HG03460 (cell line): ENCODE measurements around the gene AKT3.
"Not testable (repeated sequence)": the region's sequence is repeated elsewhere in the genome, so short reads cannot be mapped to it uniquely, and the experiment has no call there.

Experiments
- ATAC-seq: cut with Tn5 transposase; IDR thresholded peaks from one replicate; pipeline ENCODE4 v1.9.1; 2021; ENCODE audit not compliant: unreplicated experiment

Gene AKT3

GRCh38 chr1:243842978-243843511, 7.0 kb downstream of the AKT3 start:
- ATAC-seq: no peak

GRCh38 chr1:243842161-243842560, 7.9 kb downstream of the AKT3 start:
- no peak for ATAC-seq

GRCh38 chr1:243841507-243841906, 8.5 kb downstream of the AKT3 start:
- no peak for ATAC-seq

GRCh38 chr1:243837907-243838535, 12.0 kb downstream of the AKT3 start:
- ATAC-seq: peak; percentile 71

- no peak for ATAC-seq
These were observed 15.9 kb downstream of the AKT3 start for GRCh38 chr1:243834130-243834529.

GRCh38 chr1:243831463-243831862, 18.6 kb downstream of the AKT3 start:
- no peak for ATAC-seq

GRCh38 chr1:243827206-243827605, 22.8 kb downstream of the AKT3 start:
- no peak for ATAC-seq

- not testable (repeated sequence) for ATAC-seq
These were observed 25.1 kb downstream of the AKT3 start for GRCh38 chr1:243824907-243825306.

GRCh38 chr1:243821177-243821680, 28.8 kb downstream of the AKT3 start:
- ATAC-seq: no peak

GRCh38 chr1:243819438-243819839, 30.6 kb downstream of the AKT3 start:
- ATAC-seq: no peak

GRCh38 chr1:243818978-243819377, 31.1 kb downstream of the AKT3 start:
- ATAC-seq: no peak

GRCh38 chr1:243814718-243815117, 35.3 kb downstream of the AKT3 start:
- no peak for ATAC-seq

- not testable (repeated sequence) for ATAC-seq
These were observed 42.7 kb downstream of the AKT3 start for GRCh38 chr1:243807346-243807745.

- ATAC-seq: no peak
These were observed 43.7 kb downstream of the AKT3 start for GRCh38 chr1:243806310-243806709.

- no peak for ATAC-seq
These were observed 47.3 kb downstream of the AKT3 start for GRCh38 chr1:243802736-243803135.

GRCh38 chr1:243801378-243801777, 48.7 kb downstream of the AKT3 start:
- ATAC-seq: no peak

GRCh38 chr1:243799908-243800307, 50.1 kb downstream of the AKT3 start:
- no peak for ATAC-seq

GRCh38 chr1:243798726-243799125, 51.3 kb downstream of the AKT3 start:
- ATAC-seq: no peak

GRCh38 chr1:243796016-243796415, 54.0 kb downstream of the AKT3 start:
- ATAC-seq: no peak

- no peak for ATAC-seq
These were observed 56.7 kb downstream of the AKT3 start for GRCh38 chr1:243793298-243793697.

GRCh38 chr1:243792891-243793290, 57.2 kb downstream of the AKT3 start:
- ATAC-seq: no peak

GRCh38 chr1:243792401-243792800, 57.6 kb downstream of the AKT3 start:
- ATAC-seq: no peak
